BLaER1 treated with 17β-estradiol and CSF1 and Interleukin-3, amounts not matched to agents 10 nM and 100 nM (cell line): Measurements from ENCODE around the gene ERC2.

Experiments used
- H3K27ac ChIP-seq, 11 experiments: shearing (Covaris generic); formaldehyde crosslinking; 2 replicates each; pipeline ENCODE4 v1.8.1; 2022
- H3K27me3 ChIP-seq, 11 experiments: shearing (Covaris generic); formaldehyde crosslinking; 2 replicates each; pipeline ENCODE4 v1.8.1; 2022
- H3K36me3 ChIP-seq, 11 experiments: shearing (Covaris generic); formaldehyde crosslinking; 2 replicates each; pipeline ENCODE4 v1.8.1; 2022
- H3K4me1 ChIP-seq, 10 experiments: shearing (Covaris generic); formaldehyde crosslinking; 2 replicates each; pipeline ENCODE4 v1.8.1; 2022
- H3K4me2 ChIP-seq, 11 experiments: shearing (Covaris generic); formaldehyde crosslinking; 2 replicates each; pipeline ENCODE4 v1.8.1; 2022
- H3K4me3 ChIP-seq, 10 experiments: shearing (Covaris generic); formaldehyde crosslinking; 2 replicates each; pipeline ENCODE4 v1.8.1; 2022
- H3K9ac ChIP-seq, 11 experiments: shearing (Covaris generic); formaldehyde crosslinking; 2 replicates each; pipeline ENCODE4 v1.8.1; 2022
- H3K9me3 ChIP-seq, 11 experiments: shearing (Covaris generic); formaldehyde crosslinking; replicated peaks in 1 of 11; 2 replicates each; pipeline ENCODE4 v1.8.1; 2022
- H4K20me1 ChIP-seq, 11 experiments: shearing (Covaris generic); formaldehyde crosslinking; 2 replicates each; pipeline ENCODE4 v1.8.1; 2022
- Cebpa-rat ChIP-seq, 11 experiments: shearing (Covaris generic); IDR thresholded peaks; 2 replicates each; pipeline ENCODE4 v1.8.1; 2022

Gene ERC2

GRCh38 chr3:55526332-55527030 is 941.8 kb downstream of the ERC2 start:
- no peaks in the 10 kb centered on the region for H3K36me3 ChIP-seq
- H4K20me1 ChIP-seq = no peaks in the 10 kb centered on the region; a peak in 1 of 22 replicates
- TF ChIP-seq Cebpa-rat (IDR thresholded peaks at IDR 0.05) = no peak
- H3K27me3 ChIP-seq = no peaks in the 10 kb centered on the region
- no peaks in the 10 kb centered on the region for H3K9me3 ChIP-seq
- H3K4me3 ChIP-seq = no peak overlapping the region
- H3K27ac ChIP-seq = no peak overlapping the region
- H3K4me2 ChIP-seq = no peak overlapping the region
- H3K4me1 ChIP-seq = peaks cover 11 to 30% (median 24%) of the 10 kb centered on the region in 10 experiments
- no peak overlapping the region for H3K9ac ChIP-seq

GRCh38 chr3:55525436-55525835 is 942.8 kb downstream of the ERC2 start:
- Histone ChIP-seq H3K4me3 (no peak overlapping the region), H3K36me3 (no peaks in the 10 kb centered on the region), H3K9me3 (no peaks in the 10 kb centered on the region), H4K20me1 (no peaks in the 10 kb centered on the region; a peak in 1 of 22 replicates), H3K27ac (no peak overlapping the region), H3K4me2 (no peak overlapping the region), H3K27me3 (no peaks in the 10 kb centered on the region), H3K4me1 (peaks cover 18 to 41% (median 34%) of the 10 kb centered on the region in 10 experiments), H3K9ac (no peak overlapping the region)
- no peak for TF ChIP-seq Cebpa-rat (IDR thresholded peaks at IDR 0.05)

- no peaks in the 10 kb centered on the region; a peak in 1 of 22 replicates for H4K20me1 ChIP-seq
- no peak overlapping the region for H3K9ac ChIP-seq
- H3K9me3 ChIP-seq = no peaks in the 10 kb centered on the region
- peaks cover 18 to 42% (median 35%) of the 10 kb centered on the region in 10 experiments for H3K4me1 ChIP-seq
- H3K27ac ChIP-seq = no peak overlapping the region
- no peak for TF ChIP-seq Cebpa-rat (IDR thresholded peaks at IDR 0.05)
- no peaks in the 10 kb centered on the region for H3K36me3 ChIP-seq
- no peaks in the 10 kb centered on the region for H3K27me3 ChIP-seq
- peak overlapping the region in 2 of 11 experiments; percentile 1 to 77; a peak in 1 of 22 replicates for H3K4me2 ChIP-seq
- no peak overlapping the region for H3K4me3 ChIP-seq
These were observed 943.6 kb downstream of the ERC2 start for GRCh38 chr3:55524565-55525244.

- H3K4me1 ChIP-seq = peaks cover 18 to 42% (median 35%) of the 10 kb centered on the region in 10 experiments
- H4K20me1 ChIP-seq = no peaks in the 10 kb centered on the region; a peak in 1 of 22 replicates
- H3K9ac ChIP-seq = no peak overlapping the region
- TF ChIP-seq Cebpa-rat (IDR thresholded peaks at IDR 0.05) = no peak
- no peaks in the 10 kb centered on the region for H3K9me3 ChIP-seq
- H3K27me3 ChIP-seq = no peaks in the 10 kb centered on the region
- H3K27ac ChIP-seq = no peak overlapping the region
- no peaks in the 10 kb centered on the region for H3K36me3 ChIP-seq
- no peak overlapping the region for H3K4me3 ChIP-seq
- H3K4me2 ChIP-seq = peak overlapping the region in 7 of 11 experiments; percentile 59 to 82 (median 77); a peak in 10 of 22 replicates
These were observed 944.8 kb downstream of the ERC2 start for GRCh38 chr3:55523471-55523870.

GRCh38 chr3:55521738-55522421 is 946.4 kb downstream of the ERC2 start:
- Histone ChIP-seq H3K4me3 (no peak overlapping the region), H3K4me1 (peaks cover 18 to 42% (median 35%) of the 10 kb centered on the region in 10 experiments), H3K9ac (no peak overlapping the region; a peak in 2 of 22 replicates), H3K9me3 (no peaks in the 10 kb centered on the region), H4K20me1 (no peaks in the 10 kb centered on the region; a peak in 1 of 22 replicates), H3K27me3 (no peaks in the 10 kb centered on the region), H3K27ac (peak overlapping the region in 4 of 11 experiments; percentile 16 to 46 (median 26); a peak in 5 of 22 replicates), H3K36me3 (no peaks in the 10 kb centered on the region), H3K4me2 (peak overlapping the region; percentile 32 to 82 (median 71))
- TF ChIP-seq Cebpa-rat (IDR thresholded peaks at IDR 0.05) = no peak

GRCh38 chr3:55521064-55521737 is 947.1 kb downstream of the ERC2 start:
- H3K4me2 ChIP-seq = peak overlapping the region; percentile 32 to 82 (median 71)
- H4K20me1 ChIP-seq = no peaks in the 10 kb centered on the region; a peak in 1 of 22 replicates
- no peak for TF ChIP-seq Cebpa-rat (IDR thresholded peaks at IDR 0.05)
- H3K36me3 ChIP-seq = no peaks in the 10 kb centered on the region
- H3K27me3 ChIP-seq = no peaks in the 10 kb centered on the region
- H3K9me3 ChIP-seq = no peaks in the 10 kb centered on the region
- H3K9ac ChIP-seq = no peak overlapping the region; a peak in 1 of 22 replicates
- no peak overlapping the region for H3K4me3 ChIP-seq
- H3K27ac ChIP-seq = peak overlapping the region in 4 of 11 experiments; percentile 16 to 46 (median 26); a peak in 4 of 22 replicates
- peaks cover 18 to 42% (median 35%) of the 10 kb centered on the region in 10 experiments for H3K4me1 ChIP-seq

- Histone ChIP-seq H3K4me3 (no peak overlapping the region), H3K27me3 (no peaks in the 10 kb centered on the region), H3K4me2 (no peak overlapping the region), H3K36me3 (no peaks in the 10 kb centered on the region), H4K20me1 (no peaks in the 10 kb centered on the region; a peak in 1 of 22 replicates), H3K27ac (no peak overlapping the region), H3K9me3 (no peaks in the 10 kb centered on the region), H3K4me1 (peaks cover 18 to 37% (median 33%) of the 10 kb centered on the region in 10 experiments), H3K9ac (no peak overlapping the region)
- TF ChIP-seq Cebpa-rat (IDR thresholded peaks at IDR 0.05) = no peak
These were observed 949.2 kb downstream of the ERC2 start for GRCh38 chr3:55519019-55519418.

GRCh38 chr3:55518451-55518850 is 949.8 kb downstream of the ERC2 start:
- Histone ChIP-seq H3K9me3 (no peaks in the 10 kb centered on the region), H4K20me1 (no peaks in the 10 kb centered on the region), H3K9ac (no peak overlapping the region), H3K27ac (no peak overlapping the region), H3K4me3 (no peak overlapping the region), H3K27me3 (no peaks in the 10 kb centered on the region), H3K36me3 (no peaks in the 10 kb centered on the region), H3K4me1 (peaks cover 18 to 32% (median 30%) of the 10 kb centered on the region in 10 experiments), H3K4me2 (no peak overlapping the region)
- no peak for TF ChIP-seq Cebpa-rat (IDR thresholded peaks at IDR 0.05)
